HG03039 (cell line): ENCODE results near the gene CYSRT1.
A peak's percentile ranks its signal among the peaks of the same experiment; 100 is the strongest.
"Not testable (repeated sequence)": the region's sequence is repeated elsewhere in the genome, so short reads cannot be mapped to it uniquely, and the experiment has no call there.

Experiments
- ATAC-seq: cut with Tn5 transposase; IDR thresholded peaks from one replicate; pipeline ENCODE4 v1.9.1; 2021; ENCODE audit warnings: mild to moderate bottlenecking, moderate library complexity; ENCODE audit not compliant: unreplicated experiment

Gene CYSRT1

DNA sequence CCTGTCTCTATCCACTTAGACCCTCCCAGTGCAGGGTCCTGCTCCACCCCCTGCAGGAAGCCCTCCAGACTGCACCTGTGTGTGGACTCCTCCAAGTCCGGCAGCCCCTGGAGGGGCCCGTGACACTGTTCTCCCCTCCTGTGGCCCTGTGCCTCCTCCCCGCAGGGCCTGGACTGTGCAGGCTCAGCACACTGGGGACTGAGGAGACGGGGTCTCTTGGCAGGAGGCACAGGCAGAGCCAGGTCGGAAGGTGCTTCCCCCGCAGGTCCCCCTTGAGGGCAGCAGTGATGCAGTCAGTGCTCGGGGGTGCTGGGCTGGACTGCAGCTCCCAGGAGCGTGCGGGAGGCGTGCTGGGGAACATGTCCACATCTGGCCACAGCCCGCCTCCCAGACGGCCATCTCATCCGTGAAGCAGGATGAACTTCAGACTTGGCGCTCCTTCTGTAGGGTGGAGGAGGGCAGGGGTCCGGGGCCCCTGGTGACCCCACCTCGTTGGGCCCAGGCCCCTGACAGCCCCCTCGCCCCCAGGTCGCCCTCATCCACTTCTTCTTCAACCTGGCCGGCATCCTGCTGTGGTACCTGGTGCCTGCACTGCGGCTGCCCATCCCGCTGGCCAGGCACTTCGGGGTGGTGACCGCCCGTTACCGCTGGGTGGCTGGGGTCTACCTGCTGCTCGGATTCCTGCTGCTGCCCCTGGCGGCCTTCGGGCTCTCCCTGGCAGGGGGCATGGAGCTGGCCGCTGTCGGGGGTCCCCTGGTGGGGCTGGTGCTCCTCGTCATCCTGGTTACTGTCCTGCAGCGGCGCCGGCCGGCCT is 10.7 kb downstream of the CYSRT1 start:
- ATAC-seq = no peak

DNA sequence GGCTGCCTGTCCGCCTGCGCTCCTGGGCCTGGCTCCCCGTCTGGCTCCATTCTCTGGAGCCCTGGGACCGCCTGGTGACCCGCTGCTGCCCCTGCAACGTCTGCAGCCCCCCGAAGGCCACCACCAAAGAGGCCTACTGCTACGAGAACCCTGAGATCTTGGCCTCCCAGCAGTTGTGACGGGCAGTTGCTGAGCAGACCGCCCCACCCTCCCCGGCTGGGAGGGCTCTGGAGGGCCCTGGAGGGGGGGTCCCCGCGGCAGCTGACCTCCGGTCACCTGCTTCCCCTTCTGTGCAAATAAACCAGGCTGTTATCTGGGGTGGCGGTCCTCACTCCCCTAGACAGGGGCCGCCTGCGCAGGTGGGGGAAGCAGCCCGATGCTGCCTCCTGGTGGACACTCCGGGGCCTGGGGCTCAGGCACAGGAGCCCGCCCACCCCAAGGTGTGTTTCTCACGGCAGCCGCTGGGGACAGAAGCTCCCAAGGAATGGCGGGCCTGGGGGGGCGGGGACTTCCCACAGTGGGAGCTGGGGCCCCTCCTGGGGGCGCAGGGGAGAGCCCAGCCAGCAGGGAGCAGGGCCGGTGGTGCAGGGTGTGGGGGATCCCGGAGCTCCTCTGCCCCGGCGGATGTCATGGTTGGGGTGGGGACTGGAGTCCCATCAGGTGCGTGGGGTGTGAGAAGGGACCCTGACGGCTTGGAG is 11.4 kb downstream of the CYSRT1 start:
- no peak for ATAC-seq

DNA sequence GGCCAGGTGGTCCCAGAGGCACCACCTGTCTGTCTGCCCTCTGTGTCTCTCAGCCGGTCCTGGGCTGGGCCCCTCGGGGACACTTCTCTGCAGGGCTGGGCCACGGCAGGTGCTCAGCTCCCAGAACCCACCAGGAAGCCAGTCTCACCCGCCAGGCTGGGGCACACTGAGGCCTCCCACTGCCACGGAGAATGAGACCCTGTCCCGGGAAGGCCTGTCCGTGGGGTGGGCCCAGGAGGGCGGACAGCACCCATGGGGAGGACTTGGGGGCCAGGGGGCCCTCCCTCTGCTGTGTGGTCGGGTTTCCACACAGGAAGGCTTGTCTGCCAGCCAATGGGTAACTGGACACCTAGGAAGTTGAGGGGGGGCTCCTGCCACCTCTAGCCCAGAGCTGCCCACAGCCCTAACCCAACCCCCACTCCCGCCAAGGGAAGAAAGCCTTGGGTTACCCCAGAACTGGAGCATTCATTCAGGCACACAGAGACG is 12.0 kb downstream of the CYSRT1 start:
- no peak for ATAC-seq

DNA sequence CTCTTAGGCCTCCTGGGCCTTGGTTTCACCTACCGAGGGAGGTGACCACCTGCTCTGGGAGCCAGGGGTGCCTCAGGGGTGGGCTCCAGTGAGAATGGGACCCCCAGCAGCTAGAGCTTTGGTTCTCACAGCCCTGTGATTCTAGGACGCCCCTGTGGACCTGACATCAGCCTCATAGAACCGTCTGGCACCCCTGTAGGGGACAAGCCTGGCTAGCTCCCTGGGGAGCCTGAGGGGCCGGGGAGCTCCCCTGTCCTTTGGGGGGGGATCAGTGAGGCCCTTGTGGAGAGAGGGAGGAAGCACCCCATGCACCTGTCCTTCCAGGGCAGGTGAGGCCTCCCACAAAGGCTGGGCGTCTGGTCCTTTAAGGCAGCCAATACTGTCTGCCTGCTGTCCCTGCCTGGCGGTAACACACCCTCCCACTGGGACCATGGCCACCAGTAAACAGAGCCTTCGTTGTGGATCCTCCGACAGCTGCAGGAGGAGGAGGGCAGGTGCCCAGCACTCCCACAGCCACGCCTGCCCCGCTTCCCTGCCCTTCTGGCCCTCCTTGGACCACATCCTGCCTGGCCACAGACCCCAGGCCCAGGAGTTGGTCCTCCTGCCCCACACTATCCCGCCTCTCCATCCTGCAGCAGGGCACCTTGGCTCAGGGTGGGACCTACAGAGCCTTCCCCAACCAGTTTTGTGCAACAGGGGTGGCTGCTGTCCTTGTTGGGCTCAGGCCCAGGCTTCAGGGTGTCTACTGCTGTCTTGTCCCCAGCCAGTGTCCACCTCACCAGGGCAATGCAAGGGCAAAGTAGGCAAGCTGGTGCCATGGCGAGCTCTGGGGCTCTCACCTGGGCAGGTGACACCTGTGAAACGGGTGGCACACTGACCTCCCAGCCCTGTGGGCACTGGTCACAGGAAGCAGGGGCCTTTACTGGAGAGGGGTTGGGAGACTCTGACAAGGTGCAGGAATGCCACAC is 13.1 kb downstream of the CYSRT1 start:
- ATAC-seq = no peak

DNA sequence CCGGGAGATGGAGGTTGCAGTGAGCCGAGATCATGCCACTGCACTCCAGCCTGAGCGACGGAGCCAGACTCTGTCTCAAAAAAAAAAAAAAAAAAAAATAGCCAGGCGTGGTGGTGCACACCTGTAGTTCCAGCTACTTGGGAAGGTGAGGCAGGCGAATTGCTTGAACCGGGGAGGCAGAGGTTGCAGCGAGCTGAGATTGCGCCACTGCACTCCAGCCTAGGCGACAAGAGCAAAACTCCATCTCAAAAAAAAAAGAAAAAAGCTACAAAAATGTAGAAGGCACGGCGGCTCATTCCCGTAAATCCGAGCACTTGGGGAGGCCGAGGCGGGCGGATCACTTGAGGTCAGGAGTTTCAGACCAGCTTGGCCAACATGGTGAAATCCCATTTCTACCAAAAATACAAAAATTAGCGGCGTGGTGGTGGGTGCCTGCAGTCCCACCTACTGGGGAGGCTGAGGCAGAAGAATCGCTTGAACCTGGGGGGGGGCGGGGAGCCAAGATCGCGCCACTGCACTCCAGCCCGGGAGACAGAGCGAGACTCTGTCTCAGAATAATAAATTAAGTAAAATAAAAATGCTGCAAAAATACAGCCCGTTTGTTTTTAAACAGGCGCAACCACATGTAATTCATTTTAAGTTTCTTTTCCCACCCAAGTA is 14.7 kb downstream of the CYSRT1 start:
- not testable (repeated sequence) for ATAC-seq

DNA sequence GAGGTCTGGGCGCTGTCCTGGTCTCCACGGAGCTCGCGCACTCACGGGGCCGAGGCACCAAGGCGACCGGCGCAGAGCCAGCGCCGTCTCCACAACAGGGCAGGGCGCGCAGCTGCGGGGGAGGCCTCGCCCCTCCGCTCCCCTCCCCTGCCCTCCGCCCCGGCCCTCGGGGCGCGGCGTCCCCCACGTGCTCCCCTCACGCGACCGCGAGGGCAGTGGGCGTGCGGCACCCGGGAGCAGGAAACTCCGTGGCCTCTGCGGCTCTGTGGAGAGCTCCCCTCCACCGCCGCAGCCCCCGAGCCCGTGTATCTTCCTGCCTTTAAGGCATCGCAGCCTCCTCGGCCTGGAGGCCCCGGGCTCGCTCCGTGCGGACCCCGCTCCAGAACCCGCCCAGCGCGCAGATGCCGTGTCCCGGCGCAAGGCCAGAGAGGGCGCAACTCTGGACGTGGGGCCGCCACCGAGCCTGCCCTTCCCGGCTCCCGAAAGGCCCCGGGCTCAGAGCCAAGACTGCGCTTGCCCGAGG is 15.4 kb downstream of the CYSRT1 start:
- peak; percentile 14 for ATAC-seq

DNA sequence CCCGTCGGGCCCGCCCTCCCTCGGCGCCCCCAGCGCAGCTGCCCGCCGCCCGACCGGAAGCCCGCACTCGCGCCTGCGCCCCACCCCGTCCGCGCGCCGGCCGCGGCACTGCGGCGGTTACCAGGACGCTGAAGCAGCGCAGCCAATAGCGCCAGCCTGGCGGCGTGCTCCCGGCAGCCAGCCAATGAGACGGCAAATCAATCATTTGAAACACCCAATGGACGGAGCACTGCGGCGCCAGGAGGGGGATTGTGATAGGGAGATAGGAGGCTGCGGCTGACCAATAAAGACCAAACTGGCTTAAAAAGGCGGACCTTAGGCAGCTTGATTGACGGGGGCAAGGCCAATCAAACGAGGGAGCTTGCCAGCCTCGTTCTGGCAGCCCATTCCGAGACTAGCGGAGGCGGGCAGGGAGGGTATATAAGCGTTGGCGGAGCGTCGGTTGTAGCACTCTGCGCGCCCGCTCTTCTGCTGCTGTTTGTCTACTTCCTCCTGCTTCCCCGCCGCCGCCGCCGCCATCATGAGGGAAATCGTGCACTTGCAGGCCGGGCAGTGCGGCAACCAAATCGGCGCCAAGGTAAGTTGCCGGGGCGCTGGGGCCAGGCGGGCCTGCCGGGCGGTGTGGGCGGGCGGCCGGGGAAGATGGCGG is 16.0 kb downstream of the CYSRT1 start, which contains the start of gene TUBB4B:
TUBB4B (plus strand) TSS at position 447 of the 649 bp plus-strand sequence; CDS start at position 521, 74 bp downstream.
- ATAC-seq = peak; percentile 65

DNA sequence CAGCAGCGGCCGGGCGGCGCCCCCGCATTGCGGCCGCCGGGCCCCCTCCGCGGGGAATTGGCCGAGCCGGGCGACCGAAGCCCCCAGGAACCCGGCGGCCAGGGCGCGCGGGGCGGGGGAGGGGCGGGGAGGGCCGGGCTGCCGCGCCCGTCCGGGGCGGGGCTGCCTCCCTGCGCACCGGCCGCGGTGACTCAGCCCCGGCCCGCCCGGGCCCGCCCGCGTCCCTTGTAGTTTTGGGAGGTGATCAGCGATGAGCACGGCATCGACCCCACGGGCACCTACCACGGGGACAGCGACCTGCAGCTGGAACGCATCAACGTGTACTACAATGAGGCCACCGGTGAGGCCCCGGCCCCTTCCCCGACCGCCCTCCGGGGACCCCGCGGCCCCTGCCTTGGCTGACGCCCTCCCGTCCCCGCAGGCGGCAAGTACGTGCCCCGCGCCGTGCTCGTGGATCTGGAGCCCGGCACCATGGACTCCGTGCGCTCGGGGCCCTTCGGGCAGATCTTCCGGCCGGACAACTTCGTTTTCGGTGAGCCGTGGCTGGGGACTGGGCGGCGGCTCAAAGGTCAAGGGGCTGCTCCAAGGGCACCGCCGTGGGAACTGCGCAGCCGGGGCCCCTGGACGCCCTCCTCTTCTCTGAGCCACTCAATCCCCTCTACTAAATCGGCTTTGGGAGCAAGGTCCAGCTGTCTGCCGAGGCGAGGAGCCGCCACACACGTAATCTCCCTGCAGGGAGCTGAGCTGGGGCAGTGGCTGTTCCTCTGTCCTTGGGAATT is 16.7 kb downstream of the CYSRT1 start:
- peak; percentile 11 for ATAC-seq

DNA sequence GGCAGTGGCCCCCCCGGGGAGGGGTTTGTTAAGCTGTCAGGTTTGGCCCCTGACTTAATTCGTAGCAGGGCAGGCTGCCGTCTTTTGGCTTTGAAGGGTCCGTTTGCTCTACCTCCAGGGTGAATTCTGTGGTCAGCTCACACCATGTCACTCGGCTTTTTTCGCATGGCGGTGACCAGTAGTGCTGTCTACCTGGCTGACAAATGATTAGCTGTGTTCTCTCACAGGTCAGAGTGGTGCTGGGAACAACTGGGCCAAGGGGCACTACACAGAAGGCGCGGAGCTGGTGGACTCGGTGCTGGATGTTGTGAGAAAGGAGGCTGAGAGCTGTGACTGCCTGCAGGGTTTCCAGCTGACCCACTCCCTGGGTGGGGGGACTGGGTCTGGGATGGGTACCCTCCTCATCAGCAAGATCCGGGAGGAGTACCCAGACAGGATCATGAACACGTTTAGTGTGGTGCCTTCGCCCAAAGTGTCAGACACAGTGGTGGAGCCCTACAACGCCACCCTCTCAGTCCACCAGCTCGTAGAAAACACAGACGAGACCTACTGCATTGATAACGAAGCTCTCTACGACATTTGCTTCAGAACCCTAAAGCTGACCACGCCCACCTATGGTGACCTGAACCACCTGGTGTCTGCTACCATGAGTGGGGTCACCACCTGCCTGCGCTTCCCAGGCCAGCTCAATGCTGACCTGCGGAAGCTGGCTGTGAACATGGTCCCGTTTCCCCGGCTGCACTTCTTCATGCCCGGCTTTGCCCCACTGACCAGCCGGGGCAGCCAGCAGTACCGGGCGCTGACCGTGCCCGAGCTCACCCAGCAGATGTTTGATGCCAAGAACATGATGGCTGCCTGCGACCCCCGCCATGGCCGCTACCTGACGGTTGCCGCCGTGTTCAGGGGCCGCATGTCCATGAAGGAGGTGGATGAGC is 17.6 kb downstream of the CYSRT1 start:
- ATAC-seq = no peak

DNA sequence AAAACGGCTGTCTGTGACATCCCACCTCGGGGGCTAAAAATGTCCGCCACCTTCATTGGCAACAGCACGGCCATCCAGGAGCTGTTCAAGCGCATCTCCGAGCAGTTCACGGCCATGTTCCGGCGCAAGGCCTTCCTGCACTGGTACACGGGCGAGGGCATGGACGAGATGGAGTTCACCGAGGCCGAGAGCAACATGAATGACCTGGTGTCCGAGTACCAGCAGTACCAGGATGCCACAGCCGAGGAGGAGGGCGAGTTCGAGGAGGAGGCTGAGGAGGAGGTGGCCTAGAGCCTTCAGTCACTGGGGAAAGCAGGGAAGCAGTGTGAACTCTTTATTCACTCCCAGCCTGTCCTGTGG is 18.3 kb downstream of the CYSRT1 start:
- not testable (repeated sequence) for ATAC-seq

DNA sequence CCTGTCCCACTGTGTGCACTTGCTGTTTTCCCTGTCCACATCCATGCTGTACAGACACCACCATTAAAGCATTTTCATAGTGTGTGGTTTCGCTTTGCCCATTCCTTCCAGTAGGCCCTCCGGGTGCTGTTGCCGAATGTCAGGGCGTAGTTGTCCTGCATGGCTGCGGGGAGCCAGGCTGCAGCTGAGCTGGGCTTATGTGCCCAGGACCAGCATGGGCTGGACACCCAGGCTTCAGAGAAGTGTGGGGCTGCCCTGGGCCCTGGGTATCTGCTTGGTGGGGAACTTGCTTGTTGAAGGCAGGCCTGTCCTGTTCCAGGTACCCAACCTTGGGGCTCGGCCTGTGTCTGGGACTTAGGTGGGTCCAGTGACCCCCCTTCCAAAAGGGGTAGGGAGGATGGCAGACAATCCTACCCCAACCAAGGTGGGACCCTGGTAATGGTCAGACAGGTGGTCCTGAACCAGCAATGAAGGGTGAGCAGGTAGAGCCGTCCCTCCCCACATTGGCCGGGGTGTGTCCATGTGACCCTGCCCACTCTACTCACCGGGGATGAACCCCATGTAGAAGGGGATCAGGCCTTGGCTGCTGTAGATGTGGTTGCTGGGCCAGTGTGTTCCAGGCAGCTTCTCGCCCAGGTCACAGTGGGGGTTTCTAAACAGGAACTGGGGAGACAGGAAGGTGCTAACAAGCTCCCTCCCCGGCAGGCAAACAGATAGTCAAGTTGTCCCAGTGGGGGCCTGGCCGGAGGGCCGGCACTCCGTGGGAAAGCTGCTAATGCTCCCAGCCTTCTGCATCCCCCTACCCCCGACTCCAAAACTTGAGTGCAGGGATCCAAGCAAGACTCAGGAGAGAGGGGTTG is 18.9 kb downstream of the CYSRT1 start:
- no peak for ATAC-seq

DNA sequence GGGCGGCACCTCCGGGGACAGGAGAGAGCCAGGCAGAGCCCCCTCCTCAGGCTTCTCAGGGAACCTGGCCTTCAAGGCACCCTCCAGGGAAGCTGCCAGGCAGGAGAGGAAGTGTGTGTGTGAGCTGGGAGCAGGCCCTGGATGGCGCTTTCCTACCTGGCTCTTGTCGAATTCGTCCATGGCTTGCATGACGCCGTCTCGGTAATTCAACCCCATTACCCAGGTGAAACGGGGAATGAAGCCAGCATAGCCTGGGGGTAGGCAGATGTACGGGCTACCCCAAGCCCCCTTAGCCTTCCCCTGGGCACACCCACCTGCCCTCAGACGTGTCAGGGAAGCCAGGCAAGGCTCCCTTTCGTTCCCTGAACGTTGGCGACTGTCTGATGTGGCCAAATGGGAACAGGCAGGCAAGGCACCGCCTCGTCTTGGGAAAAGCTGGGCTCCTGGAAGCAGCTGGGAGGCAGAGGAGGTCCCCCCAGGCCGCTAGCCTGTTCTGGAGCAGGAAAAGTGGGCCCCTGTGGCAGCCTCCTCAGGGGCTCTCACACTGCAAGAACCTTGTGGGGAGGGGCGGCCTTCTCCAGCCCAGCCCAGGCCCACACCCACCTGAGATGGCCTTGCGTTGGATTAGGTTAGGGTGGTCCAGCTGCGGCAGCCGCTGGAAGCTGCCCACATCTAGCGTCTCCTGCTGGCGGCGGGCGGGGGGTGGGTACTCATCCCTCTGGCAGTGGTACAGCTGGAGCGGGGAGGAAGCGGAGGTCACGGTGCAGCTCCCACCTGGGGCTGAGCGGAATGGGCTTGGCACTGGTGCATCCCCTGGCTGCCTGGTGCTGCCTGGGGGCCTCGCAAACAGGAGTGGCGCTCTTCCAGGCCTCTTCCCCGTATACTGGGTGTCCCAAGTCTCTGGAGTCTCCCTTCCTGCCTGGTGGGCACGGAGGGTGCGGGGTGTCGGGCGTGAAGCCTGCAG is 19.8 kb downstream of the CYSRT1 start:
- no peak for ATAC-seq

DNA sequence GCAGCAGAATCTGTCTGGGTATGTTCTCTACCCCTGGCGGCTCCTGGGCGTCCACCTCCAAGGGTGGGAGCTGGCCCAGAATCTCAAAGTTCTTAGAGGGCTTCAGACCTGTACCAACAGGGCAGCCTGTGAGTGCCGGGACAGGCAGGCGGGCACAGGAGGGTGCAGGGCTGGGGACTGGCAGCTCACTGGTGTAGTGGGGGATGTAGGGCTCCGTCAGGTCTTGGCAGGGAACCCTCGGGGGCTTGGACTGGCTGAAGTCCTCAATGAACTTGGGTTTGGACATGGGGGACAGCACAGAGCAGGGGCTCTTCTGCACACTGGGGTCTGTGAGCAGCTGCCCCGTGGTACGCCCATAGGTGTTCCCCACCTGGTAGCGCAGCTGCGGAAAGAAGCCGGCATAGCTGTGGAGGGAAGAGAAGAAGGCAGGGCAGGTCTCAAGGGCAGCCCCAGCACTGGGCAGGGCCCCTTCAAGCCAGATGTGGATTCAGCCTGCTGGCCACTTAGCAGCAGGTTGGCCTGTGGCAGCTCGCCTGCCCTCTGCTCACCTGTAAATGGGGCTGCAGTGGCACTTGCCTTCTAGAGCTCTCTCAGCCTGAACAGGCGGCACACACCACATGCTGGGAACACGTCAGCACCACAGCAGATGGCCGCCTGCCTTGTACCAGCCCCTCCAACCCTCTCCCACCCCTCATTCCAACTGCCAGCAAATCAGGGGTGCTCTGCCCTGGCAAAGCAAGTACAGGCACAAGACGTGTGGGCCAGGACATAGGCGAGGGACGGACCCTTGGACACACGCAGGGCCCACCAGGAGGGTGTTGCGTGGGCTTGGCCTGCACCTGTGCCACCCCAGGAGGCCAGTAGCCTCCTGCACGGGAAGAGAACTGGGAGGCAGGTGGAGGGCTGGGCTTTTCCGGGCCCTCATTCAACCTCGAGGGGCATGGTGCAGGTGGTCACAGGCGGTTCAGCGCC is 20.8 kb downstream of the CYSRT1 start:
- no peak for ATAC-seq

DNA sequence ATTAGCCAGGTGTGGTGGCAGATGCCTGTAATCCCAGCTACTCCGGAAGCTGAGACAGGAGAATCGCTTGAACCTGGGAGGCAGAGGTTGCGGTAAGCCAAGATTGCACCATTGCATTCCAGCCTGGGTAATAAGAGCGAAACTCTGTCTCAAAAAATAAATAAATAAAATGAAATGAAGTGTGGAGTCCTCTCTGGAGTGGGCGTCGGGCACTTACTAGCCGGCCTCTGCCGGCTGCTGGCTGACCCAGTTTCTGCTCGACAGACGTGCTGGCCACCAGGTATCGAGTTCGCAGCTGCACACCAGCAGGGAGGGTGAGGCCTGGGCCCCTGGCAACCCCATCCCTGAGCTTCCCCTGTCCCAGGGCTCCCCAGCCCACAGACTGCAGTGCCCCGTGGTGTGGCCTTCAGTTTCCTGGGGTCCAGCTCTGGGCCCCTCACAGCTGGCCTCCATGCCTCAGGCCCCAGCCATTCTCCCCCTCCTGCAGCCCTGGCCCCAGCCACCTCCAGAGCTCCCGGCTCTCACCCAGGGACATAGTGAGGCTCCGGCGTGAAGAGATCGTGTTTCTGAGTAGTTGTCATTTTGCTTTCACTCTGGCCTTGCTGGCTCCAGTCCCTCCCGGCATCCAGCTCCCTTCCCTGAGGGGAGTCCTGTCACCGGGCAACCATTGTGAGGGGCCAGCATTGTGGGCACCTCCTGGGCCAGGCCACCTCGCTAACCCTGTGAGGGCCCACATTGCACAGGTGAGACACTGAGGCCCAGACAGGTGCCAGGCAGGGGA is 22.4 kb downstream of the CYSRT1 start:
- no peak for ATAC-seq
